ENCODE data around the gene ARCN1.

GRCh38 chr11:118536726-118537125 lies 35.5 kb upstream of the ARCN1 start:
- no peak for TF ChIP-seq CTCF (IDR thresholded peaks at IDR 0.05)
- TF ChIP-seq POLR2A (IDR thresholded peaks at IDR 0.05), result no peak

Measured in testis (tissue), 2 donors.